CD14-positive monocyte (primary cell): ENCODE measurements around the gene TTC39A. TPM values are rescaled to one million over a fixed set of nuclear protein-coding genes. Genes with fewer than 3 reads are reported as not detected.
A peak's percentile ranks its signal among the peaks of the same experiment; 100 is the strongest.

Experiments
- DNase-seq, 3 donors: peaks; one replicate each; pipeline ENCODE4 v3.0.0-alpha.2; 2011 to 2022
- H2AFZ ChIP-seq: 2 replicates; pipeline ENCODE4 v1.6.0; 2012; ENCODE audit warnings: mild to moderate bottlenecking, low read depth, low read length, inconsistent platforms; ENCODE audit not compliant: insufficient read depth, poor library complexity, severe bottlenecking
- H3K27ac ChIP-seq, 2 donors: 1 replicate in 1 of 2; 2 replicates in 1 of 2; pipeline ENCODE4 v1.5.1; 2012 to 2013; ENCODE audit warnings: low read length in 2 of 2, control low read depth in 1 of 2, inconsistent platforms in 1 of 2, low read depth in 1 of 2, mild to moderate bottlenecking in 1 of 2
- H3K27me3 ChIP-seq, 2 donors: one replicate each; pipeline versions ENCODE4 v1.6.0 to v1.6.1; 2011 to 2013; ENCODE audit warnings: low read length in 2 of 2; ENCODE audit not compliant: control insufficient read depth in 2 of 2, insufficient read depth in 2 of 2
- H3K36me3 ChIP-seq, 2 donors: replicated peaks in 1 of 2; 1 replicate in 1 of 2; 2 replicates in 1 of 2; pipeline versions ENCODE4 v1.5.1 to v1.6.1; 2012 to 2013; ENCODE audit warnings: low read length in 2 of 2, control low read depth in 1 of 2, inconsistent platforms in 1 of 2, mild to moderate bottlenecking in 1 of 2; ENCODE audit not compliant: insufficient read depth in 2 of 2, control insufficient read depth in 1 of 2
- H3K4me1 ChIP-seq, 2 donors: 1 replicate in 1 of 2; 2 replicates in 1 of 2; pipeline versions ENCODE4 v1.5.1 to v1.6.1; 2012 to 2013; ENCODE audit warnings: low read length in 2 of 2, control low read depth in 1 of 2, inconsistent platforms in 1 of 2, mild to moderate bottlenecking in 1 of 2, moderate library complexity in 1 of 2; ENCODE audit not compliant: insufficient read depth in 2 of 2, control insufficient read depth in 1 of 2
- H3K4me2 ChIP-seq: replicated peaks from 2 replicates; pipeline ENCODE3; 2012; ENCODE audit warnings: low read length, moderate library complexity, mild to moderate bottlenecking; ENCODE audit not compliant: poor library complexity, severe bottlenecking; ENCODE audit errors: extremely low read depth
- H3K4me3 ChIP-seq, 3 experiments: fragments of 200-600 bp in 1 of 3; sonication (generic) in 1 of 3; replicated peaks in 1 of 3; 1 replicate in 2 of 3; 2 replicates in 1 of 3; pipeline ENCODE4 v1.5.1; 2011 to 2013; ENCODE audit warnings: low read length in 3 of 3, mild to moderate bottlenecking in 3 of 3, control low read depth in 2 of 3, low read depth in 2 of 3, inconsistent platforms in 1 of 3, moderate library complexity in 1 of 3
- H3K79me2 ChIP-seq: 2 replicates; pipeline ENCODE4 v1.6.0; 2012; ENCODE audit warnings: mild to moderate bottlenecking, control low read depth, inconsistent platforms, low read length, moderate library complexity; ENCODE audit not compliant: insufficient read depth
- H3K9ac ChIP-seq: 2 replicates; pipeline ENCODE4 v1.6.0; 2017; ENCODE audit warnings: low read length, mild to moderate bottlenecking; ENCODE audit not compliant: insufficient read depth, poor library complexity, severe bottlenecking
- H3K9me3 ChIP-seq, 2 donors: replicated peaks in 1 of 2; 1 replicate in 1 of 2; 2 replicates in 1 of 2; pipeline versions ENCODE4 v1.5.1 to v1.6.1; 2012 to 2013; ENCODE audit warnings: low read length in 2 of 2, control low read depth in 1 of 2; ENCODE audit not compliant: control insufficient read depth in 1 of 2, insufficient read depth in 1 of 2
- H4K20me1 ChIP-seq: 2 replicates; pipeline ENCODE4 v1.6.0; 2012; ENCODE audit warnings: mild to moderate bottlenecking, low read length, control low read depth, moderate library complexity; ENCODE audit not compliant: insufficient read depth
- H3K27ac Mint-ChIP-seq, 7 donors: one replicate each; pipeline ENCODE4 v1.8.0; 2020; ENCODE audit warnings: mild to moderate bottlenecking in 7 of 7, mixed read lengths in 7 of 7, moderate library complexity in 6 of 7, inconsistent platforms in 2 of 7
- H3K27me3 Mint-ChIP-seq, 3 donors: one replicate each; pipeline ENCODE4 v1.8.0; 2021 to 2022; ENCODE audit warnings: low read depth in 3 of 3, mild to moderate bottlenecking in 3 of 3, mixed read lengths in 3 of 3, moderate library complexity in 3 of 3, inconsistent platforms in 1 of 3
- H3K36me3 Mint-ChIP-seq, 2 donors: one replicate each; pipeline ENCODE4 v1.8.0; 2020; ENCODE audit warnings: mixed read lengths in 2 of 2, inconsistent platforms in 1 of 2, mild to moderate bottlenecking in 1 of 2
- H3K4me1 Mint-ChIP-seq: one replicate; pipeline ENCODE4 v1.8.0; 2020; ENCODE audit warnings: mild to moderate bottlenecking, mixed read lengths
- H3K4me3 Mint-ChIP-seq, 2 donors: one replicate each; pipeline ENCODE4 v1.8.0; 2020; ENCODE audit warnings: mild to moderate bottlenecking in 2 of 2, mixed read lengths in 2 of 2, moderate library complexity in 1 of 2
- H3K9me3 Mint-ChIP-seq, 7 donors: one replicate each; pipeline ENCODE4 v1.8.0; 2020 to 2022; ENCODE audit warnings: mixed read lengths in 7 of 7, mild to moderate bottlenecking in 6 of 7, moderate library complexity in 6 of 7, inconsistent platforms in 2 of 7
- WGBS: methylation state at CpG from one replicate; pipeline ENCODE4 v1.1.5; 2013; ENCODE audit warnings: missing lambda C conversion rate; ENCODE audit not compliant: insufficient coverage; 5-methylcytosine and 5-hydroxymethylcytosine counted together
- intact Hi-C, 2 donors: fragments of 100-400 bp; cut with micrococcal nuclease; formaldehyde crosslinking; loops; one replicate each; pipeline versions ENCODE4 v1.15.0 to v1.15.1; 2023
- polyA plus RNA-seq, 3 donors: library from polyadenylated mRNA; depleted of rRNA in 1 of 3; unstranded in 2 of 3; stranded (reverse) in 1 of 3; fragments of 300-500 nt in 2 of 3; fragments of >200 nt in 1 of 3; fragmentation: Illumina TruSeq in 2 of 3; gene quantifications; 1 replicate in 2 of 3; 2 replicates in 1 of 3; pipeline ENCODE4 v1.2.3, GENCODE V29; 2012 to 2021
- TF ChIP-seq, protein P1 (sequence below): fragments of 200-600 bp; IDR thresholded peaks from one replicate; pipeline ENCODE4 v1.8.0; 2022; ENCODE audit warnings: antibody characterized with exemption, mild to moderate bottlenecking

The TTC39A gene
- polyA plus RNA-seq, 3 donors, result 0.16 TPM; not detected in 2

- intact Hi-C loops, result no loop called here
- H3K27ac ChIP-seq, result no peak overlapping the region
- no peaks in the 10 kb centered on the region for H3K4me1 Mint-ChIP-seq
- H3K9me3 ChIP-seq, result no peaks in the 10 kb centered on the region
- H3K36me3 ChIP-seq, result no peaks in the 10 kb centered on the region
- peaks cover 0 to 2% of the 10 kb centered on the region in 2 donors for H3K36me3 Mint-ChIP-seq
- H2AFZ ChIP-seq, result no peak overlapping the region
- no peaks in the 10 kb centered on the region for H3K79me2 ChIP-seq
- H3K27ac Mint-ChIP-seq, result no peak overlapping the region
- WGBS, result 79% methylated on average over 10 of the region's 15 CpGs
- no peak overlapping the region for H3K9ac ChIP-seq
- no peak overlapping the region for H3K4me3 ChIP-seq
- no peaks in the 10 kb centered on the region for H4K20me1 ChIP-seq
- no peak for DNase-seq
- H3K4me1 ChIP-seq, result no peaks in the 10 kb centered on the region
- H3K9me3 Mint-ChIP-seq, result peaks cover 0 to 4% (median 0%) of the 10 kb centered on the region in 7 donors
- no peak overlapping the region for H3K4me2 ChIP-seq
- peaks cover 38 to 52% (median 39%) of the 10 kb centered on the region in 3 donors for H3K27me3 Mint-ChIP-seq
- peaks cover 32 to 42% of the 10 kb centered on the region in 2 donors for H3K27me3 ChIP-seq
- TF ChIP-seq, protein P1, sequence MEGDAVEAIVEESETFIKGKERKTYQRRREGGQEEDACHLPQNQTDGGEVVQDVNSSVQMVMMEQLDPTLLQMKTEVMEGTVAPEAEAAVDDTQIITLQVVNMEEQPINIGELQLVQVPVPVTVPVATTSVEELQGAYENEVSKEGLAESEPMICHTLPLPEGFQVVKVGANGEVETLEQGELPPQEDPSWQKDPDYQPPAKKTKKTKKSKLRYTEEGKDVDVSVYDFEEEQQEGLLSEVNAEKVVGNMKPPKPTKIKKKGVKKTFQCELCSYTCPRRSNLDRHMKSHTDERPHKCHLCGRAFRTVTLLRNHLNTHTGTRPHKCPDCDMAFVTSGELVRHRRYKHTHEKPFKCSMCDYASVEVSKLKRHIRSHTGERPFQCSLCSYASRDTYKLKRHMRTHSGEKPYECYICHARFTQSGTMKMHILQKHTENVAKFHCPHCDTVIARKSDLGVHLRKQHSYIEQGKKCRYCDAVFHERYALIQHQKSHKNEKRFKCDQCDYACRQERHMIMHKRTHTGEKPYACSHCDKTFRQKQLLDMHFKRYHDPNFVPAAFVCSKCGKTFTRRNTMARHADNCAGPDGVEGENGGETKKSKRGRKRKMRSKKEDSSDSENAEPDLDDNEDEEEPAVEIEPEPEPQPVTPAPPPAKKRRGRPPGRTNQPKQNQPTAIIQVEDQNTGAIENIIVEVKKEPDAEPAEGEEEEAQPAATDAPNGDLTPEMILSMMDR, result no peak
- peak overlapping the region in 1 of 2 donors; percentile 30 for H3K4me3 Mint-ChIP-seq
Observed at GRCh38 chr1:51345300-51345687, 14.9 kb upstream of the TTC39A start.

- Histone ChIP-seq H3K9me3 (no peaks in the 10 kb centered on the region), H3K4me3 (no peak overlapping the region), H3K27ac (no peak overlapping the region), H3K4me2 (no peak overlapping the region), H3K27me3 (peaks cover 32 to 42% of the 10 kb centered on the region in 2 donors), H3K79me2 (no peaks in the 10 kb centered on the region), H3K4me1 (no peaks in the 10 kb centered on the region), H3K9ac (no peak overlapping the region), H4K20me1 (no peaks in the 10 kb centered on the region), H3K36me3 (no peaks in the 10 kb centered on the region), H2AFZ (no peak overlapping the region)
- Mint-ChIP-seq H3K27ac (no peak overlapping the region), H3K9me3 (peaks cover 0 to 4% (median 0%) of the 10 kb centered on the region in 7 donors), H3K4me3 (peak overlapping the region in 1 of 2 donors; percentile 51), H3K4me1 (no peaks in the 10 kb centered on the region), H3K36me3 (peaks cover 0 to 2% of the 10 kb centered on the region in 2 donors), H3K27me3 (peaks cover 38 to 52% (median 39%) of the 10 kb centered on the region in 3 donors)
- TF ChIP-seq, protein P1, result no peak
- no peak for DNase-seq
- WGBS, result 5% methylated on average over 55 of the region's 60 CpGs
- intact Hi-C loops, result no loop called here
Observed at GRCh38 chr1:51344602-51345299, 14.4 kb upstream of the TTC39A start.
